HG03457 (cell line): ENCODE measurements around the gene GYG2.
"Not testable (repeated sequence)": the region's sequence is repeated elsewhere in the genome, so short reads cannot be mapped to it uniquely, and the experiment has no call there.

Source experiments
- ATAC-seq: cut with Tn5 transposase; IDR thresholded peaks from one replicate; pipeline ENCODE4 v1.9.1; 2021; ENCODE audit warnings: moderate number of reproducible peaks; ENCODE audit not compliant: unreplicated experiment

GYG2 gene

DNA sequence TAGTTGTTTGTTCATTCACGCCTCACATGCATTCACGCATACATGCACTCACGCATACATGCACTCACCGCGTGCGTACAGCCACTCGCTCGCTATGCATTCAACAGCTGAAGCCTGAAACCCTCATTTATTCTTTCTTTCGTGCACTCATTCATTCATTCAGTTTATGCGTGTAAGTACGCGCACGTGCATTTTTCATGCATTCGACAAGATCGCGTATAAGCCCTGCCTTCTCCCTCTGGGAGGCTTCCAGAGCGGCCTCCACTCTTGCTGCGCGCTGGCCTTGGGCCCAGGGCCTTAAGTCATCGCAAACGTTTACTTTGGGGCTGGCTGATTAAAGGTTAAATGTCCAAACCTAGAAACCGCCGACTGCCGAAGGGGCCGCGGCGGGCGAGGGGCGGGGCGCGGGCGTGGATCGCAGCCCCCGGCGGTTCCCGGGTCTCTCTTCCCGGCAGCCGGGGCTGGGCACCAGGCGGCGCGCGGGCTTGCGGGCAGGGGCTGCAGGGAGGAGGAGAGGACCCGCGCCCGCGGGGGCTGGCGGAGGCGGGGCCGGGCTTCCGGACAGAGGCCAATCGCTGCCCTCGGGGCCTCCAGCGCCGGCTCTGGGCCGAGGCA is at the start of gene GYG2:
Gene GYG2 (plus strand): TSS at position 587 of the 615 bp plus-strand sequence. CDS start 1,259 bp downstream, outside the sequence.
- ATAC-seq, result no peak

DNA sequence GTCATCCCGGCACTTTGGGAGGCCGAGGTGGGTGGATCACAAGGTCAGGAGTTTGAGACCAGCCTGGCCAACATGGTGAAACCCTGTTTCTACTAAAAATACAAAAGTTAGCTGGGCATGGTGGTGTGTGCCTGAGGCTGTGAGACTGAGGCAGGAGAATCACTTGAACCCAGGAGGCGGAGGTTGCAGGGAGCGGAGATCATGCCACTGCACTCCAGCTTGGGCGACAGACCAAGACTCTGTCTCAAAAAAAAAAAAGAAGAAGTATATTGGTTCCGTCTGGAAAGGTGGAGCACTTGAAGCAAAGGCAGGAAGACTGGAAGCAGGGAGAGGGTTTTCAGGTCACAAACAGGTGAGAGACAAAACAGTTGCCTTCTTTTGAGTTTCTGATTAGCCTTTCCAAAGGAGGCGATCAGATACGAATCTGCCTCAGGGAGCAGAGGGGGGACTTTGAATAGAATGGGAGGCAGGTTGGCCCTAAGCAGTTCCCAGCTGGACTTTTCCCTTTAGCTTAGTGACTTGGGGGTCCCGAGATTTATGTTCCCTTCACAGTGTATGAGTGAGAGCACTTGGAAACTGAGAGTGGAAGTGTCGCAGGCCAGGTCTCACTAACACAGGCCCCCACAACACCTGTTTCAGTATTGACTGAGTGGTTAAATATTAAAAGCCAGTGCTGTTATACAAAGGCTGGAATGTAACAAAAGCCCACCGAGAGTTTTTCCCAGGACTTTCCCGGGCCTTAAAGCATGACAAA is 48.1 kb upstream of the GYG2 start:
- ATAC-seq, result not testable (repeated sequence)

DNA sequence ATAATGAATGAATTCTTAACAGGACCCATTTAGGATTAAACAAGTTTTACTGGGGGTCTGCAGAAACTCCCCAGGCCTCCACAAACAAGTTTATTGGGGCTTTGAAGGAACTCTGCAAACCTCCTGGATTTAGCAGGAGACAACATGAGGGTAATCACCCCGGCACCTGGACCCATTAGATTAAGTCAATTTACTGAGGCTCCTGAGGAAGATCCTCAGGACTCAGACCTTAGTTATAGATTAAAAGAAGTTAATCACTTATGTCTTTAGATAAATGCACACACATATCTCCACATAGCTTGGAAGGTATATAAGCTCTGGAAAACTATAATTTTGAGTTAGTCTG is 47.5 kb upstream of the GYG2 start:
- no peak for ATAC-seq

DNA sequence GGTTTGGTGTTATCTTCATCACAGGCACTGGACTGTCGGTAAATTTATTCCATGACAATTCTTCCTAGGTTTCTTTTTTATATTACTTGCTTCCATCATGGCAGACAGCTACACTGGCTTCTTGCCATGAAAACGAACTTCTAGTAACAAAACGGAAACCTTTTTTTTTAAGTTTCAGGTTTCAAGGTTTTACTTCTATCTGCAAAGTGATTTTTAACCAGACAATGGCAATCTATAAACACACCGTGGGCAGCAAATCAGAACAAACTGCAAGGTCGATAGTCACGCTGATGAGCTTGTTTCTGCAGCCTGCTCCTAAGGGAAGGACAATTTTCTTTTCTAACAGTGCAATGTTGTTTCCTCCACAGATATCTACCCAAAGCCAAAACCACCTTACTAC is 47.0 kb upstream of the GYG2 start:
- no peak for ATAC-seq

DNA sequence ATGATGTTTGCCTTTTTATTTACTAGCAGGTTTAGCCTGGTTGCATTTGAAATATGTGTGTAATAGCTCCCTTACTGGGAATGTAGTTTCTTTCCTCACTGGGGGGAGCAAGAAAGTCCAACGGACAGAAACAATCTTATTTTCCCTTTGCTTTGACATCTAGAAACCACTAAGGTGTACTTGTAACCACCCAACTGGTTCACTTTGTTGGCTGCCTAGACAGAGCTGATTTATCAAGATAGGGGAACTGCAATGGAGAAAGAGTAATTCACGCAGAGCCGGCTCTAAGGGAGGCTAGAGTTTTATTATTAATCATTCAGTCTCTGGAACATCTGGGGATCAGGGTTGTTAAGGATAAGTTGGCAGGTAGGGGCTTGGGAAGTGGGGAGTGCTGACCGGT is 46.6 kb upstream of the GYG2 start:
- ATAC-seq, result no peak

DNA sequence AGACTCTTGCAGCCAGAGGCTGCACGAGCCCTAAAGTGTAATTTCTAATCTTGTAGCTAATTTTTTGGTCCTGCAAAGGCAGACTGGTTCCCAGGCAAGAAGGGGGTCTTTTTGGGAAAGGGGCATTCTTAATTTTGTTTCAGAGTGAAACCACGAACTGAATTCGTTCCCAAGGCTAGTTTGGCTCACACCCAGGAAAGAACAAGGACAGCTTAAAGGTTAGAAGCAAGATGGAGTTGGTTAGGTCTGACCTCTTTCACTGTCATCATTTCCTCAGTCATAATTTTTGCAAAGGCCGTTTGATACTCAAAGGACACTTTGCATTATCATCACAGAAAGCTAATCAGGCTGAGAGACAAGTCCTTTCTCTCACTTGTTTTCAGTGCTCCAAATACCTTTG is 46.0 kb upstream of the GYG2 start:
- no peak for ATAC-seq

DNA sequence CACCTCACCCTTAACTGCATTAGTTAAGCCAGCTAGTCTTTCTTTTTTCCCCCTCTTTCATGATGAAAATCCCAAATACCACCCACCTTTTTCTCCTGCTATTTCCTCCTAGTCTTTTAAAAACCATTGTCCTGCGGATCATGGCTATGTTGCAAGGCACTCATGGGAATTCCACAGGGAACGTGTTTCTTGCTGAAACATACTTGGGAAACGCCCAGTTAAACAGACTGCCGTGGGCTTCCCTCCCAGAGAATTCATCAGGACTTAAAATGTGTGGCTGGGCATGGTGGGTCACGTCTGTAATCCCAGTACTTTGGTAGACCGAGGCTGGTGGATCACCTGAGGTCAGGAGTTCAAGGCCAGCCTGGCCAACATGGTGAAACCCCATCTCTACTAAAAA is 44.7 kb upstream of the GYG2 start:
- ATAC-seq, result no peak

DNA sequence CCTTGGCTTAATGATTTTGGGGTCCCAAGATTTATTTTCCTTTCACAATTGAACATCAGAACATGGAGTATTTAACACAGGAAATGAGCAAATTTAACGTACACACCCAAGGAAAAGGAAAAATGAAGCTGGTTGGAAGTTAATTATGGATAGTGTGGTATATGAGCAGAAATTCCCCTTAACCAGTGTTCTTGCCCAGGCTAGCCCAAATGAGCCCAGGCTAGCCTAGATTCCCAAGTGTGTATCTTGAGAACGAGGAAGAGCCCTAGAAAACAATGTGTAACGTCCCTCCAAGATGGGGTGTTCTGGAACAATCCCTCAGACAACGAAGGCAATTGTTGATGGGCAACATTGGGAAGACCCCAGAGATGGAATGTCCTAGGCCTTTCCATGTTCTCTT is 43.2 kb upstream of the GYG2 start:
- no peak for ATAC-seq

DNA sequence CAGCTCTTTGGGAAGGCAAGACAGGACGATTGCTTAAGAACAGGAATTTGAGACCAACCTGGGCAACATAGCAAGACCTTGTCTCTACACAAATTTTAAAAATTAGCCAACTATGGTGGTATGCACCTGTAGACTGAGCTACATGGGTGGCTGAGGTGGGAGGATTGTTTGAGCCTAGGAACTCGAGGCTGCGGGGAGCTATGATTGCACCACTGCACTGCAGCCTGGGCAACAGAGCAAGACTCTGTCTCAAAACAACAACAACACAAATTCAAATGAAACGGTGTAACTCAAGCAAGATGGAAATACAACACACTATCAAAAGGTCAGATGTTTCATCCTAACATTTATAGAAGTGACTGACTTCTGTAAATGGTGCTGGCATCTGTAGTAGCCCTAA is 39.8 kb upstream of the GYG2 start:
- no peak for ATAC-seq

DNA sequence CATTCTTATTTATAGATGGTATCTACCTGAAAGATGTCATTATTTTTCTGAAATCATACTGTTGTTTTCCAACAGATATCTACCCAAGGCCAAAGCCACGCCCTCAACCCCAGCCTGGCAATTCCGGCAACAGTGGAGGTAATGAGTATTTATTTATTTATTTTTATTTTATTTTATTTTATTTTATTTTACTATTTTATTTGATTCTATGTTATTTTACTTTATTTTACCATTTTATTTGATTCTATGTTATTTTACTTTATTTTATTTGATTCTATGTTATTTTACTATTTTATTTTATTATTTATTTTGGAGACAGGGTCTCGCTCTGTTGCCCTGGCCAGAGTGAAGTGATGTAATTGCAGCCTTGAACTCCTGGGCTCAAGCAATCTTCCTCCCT is 39.2 kb upstream of the GYG2 start:
- ATAC-seq, result no peak

DNA sequence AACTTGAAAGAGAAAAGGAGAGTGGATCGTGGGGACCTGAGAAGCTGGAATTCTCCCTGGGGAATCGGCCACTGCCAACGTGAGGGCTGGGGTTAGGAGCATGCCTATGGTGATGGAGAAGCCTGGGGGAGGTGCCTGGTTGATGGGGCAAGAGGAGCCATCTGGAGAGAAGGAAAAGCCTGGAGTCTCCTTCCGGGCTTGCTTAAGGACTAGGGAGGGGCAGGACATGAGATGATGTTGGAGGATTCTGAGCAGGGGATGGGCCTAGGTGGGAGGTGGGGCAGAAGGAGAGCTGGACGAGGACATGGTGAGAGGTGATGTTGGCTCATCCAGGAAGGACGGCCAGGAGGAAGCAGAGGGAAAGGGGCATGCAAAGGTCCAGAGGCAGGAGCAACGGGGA is 35.0 kb upstream of the GYG2 start:
- no peak for ATAC-seq

DNA sequence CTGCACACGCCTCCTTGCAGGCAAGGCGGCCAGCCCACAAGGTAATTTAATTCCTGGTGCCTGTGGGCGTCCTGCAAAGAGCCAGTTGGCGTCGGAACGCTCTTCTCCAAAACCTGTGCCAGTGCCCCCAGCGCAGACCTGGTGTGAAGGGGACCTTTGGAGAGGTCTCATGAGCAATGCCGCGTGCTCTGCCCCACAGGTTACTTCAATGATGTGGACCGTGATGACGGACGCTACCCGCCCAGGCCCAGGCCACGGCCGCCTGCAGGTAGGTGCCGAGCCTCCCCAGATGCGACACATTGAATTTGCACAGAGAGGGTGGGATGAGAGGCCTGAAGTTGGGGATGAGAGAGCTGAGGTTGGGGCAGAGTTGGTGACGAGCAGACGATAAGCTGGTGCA is 34.4 kb upstream of the GYG2 start:
- ATAC-seq, result no peak

DNA sequence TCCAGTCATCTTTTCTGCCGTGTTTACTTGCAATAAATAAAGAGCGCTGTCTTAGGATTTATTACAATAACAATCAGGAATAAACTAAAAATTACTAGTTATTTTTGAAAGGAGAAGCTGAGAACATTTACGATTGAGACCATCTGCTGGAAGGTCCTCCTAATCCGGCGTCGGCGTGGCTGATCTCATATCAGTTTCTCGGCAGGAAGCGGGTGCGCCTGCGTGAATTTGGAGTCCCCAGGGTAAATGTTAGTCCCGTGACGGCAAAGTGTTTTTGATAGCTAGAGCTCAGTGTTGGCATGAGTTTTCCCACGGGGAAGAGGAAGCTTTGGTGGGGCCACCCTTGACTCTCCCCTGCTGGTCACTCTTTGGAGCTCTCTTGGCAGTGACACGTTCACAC is 31.9 kb upstream of the GYG2 start:
- ATAC-seq, result not testable (repeated sequence)

DNA sequence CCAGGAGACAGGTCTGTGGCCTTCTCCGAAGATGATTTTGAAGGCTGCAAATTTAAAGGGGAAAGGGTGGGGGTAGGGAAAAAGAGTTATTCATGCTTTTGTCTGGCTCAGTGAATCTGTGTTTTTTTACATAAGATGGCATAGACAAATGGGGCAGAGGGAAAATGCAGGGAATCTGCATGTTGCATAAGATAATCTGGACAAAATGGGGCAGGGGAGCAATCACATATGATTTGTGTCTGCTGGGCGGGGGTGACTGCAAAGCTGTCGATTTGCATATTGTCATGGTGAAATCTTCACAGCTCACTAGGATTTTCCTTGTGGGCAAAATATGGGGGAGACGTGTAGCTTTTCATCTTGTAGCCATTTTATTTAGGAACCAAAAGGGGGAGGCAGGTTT is 29.4 kb upstream of the GYG2 start:
- no peak for ATAC-seq

DNA sequence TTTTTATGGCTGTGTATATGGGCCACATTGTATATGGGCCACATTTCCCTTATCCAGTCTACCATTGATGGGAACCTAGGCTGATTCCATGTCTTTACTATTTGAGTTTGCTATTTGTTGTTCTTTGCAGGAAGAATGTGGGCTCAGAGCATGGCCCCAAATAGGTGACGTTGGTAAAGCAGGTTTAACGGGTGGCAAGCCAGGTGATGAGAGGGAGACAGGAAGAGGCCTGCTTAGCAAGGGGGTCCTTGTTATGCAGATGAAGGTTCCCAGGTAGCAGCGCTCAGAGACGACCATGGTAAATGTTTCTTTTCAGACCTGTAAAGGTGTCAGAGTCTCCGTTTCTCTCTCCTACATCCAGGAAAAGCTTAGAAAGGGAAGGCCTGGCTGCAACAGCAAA is 28.8 kb upstream of the GYG2 start:
- ATAC-seq, result not testable (repeated sequence)

DNA sequence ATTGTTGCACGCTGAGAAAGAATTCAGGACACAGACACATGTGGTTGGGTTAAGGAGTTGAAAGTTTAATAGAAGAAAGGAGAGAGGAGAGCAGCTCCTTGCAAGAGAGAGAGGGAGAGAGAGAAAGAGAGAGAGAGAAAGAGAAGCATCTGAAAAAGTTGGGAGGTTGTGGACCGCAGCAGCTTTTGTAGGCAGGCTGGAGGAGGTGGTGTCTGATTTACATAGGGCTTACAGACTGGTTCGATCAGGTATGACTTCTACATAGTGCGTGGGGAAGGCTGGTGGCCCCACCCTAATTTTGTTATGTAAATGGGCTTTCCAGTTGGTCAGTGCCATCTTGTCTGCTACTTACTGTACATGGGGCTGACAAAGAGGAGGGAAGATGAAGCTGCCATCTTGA is 27.5 kb upstream of the GYG2 start:
- ATAC-seq, result no peak

DNA sequence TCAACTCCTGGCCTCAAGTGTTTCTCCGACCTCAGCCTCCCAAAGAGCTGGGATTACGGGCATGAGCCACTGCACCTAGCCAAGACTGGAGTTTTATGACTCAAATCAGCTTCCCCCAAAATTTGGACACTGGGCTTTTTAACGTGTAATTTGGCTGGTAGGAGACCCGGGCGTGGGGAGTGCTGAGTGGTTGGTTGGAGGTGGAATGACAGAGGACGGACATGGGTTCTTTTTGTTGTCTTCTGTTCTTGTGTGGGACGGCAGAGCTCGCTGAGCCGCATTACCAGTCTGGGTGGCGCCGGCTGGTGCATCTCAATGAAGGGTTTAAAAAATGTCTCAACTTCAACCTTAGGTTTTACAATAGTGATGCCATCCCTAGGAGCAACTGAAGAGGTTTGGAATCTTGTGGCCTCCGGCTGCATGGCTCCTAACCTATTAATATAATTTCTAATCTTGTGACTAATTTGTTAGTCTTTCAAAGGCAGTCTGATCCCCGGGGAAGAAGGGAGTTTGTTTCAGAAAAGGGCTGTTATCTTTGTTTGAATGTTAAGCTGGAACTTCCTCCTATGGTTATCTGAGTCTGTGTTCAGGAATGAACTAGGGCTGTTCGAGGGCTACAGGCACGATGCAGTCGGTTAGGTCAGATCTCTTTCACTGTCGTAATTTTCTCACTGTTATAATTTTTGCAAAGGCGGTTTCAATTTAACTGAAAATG is 26.2 kb upstream of the GYG2 start:
- not testable (repeated sequence) for ATAC-seq

DNA sequence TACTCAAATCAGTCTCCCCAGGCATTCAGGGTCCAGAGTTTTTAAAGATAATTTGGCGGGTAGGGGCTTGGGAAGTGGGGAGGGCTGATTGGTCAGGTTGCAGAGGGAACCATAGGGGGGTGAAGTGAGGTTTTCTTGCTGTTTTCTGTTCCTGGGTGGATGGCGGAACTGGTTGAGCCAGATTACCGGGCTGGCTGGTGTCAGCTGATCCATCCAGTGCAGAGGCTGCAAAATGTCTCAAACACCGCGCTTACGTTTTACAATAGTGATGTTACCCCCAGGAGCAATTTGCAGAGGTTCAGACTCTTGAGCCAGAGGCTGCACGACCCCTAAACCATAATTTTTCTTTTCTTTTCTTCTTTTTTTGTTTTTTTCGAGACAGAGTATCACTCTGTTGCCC is 25.2 kb upstream of the GYG2 start:
- ATAC-seq, result not testable (repeated sequence)

DNA sequence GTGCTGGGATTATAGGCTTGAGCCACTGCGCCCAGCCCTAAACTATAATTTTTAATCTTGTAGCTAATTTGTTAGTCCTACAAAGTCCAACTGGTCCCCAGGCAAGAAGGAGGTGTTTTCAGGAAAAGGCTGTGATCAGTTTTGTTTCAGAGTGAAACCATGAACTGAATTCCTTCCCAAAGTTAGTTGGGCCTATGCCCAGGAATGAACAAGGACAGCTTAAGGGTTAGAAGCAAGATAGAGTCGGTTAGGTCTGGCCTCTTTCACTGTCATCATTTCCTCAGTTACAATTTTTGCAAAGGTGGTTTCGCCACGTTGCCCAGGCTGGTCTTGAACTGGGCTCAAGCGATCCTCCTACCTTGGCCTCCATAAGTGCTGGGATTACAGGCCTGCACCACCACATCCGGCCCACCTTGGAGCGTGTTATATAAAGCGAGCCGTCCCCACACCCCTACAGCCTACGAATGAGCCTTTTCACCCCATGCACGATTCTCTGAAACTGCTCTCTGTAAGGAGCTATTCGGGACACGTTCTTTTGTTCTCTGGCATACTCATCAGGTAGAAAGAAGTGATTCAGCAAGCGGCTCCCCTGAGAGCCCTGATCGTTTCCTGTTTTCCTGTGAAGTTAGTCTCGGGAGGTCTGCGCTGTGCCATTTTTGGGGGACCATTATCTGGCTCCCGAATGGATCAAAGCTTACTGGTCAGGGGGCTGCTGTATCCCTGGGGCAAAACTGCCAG is 24.5 kb upstream of the GYG2 start:
- not testable (repeated sequence) for ATAC-seq

DNA sequence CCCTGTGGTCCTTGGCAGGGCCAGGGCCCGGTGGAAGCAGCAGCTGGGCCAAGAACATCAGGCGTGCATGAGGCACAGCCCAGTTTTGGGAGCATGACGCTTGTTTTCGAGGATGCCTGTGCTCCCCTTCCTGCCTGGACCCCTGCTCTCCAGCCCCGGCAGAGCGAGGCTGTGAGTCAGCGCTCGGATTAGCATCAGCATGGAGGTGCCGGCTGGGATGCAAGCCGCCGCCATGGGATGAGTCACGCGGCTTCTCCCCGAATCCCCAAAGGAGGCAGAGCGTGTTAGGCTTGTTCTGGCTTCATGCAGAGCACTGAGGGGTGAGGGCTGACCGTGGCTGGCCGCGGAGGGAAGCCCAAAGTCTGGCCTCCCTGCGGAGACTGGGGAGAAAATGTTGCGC is 23.9 kb upstream of the GYG2 start:
- not testable (repeated sequence) for ATAC-seq

DNA sequence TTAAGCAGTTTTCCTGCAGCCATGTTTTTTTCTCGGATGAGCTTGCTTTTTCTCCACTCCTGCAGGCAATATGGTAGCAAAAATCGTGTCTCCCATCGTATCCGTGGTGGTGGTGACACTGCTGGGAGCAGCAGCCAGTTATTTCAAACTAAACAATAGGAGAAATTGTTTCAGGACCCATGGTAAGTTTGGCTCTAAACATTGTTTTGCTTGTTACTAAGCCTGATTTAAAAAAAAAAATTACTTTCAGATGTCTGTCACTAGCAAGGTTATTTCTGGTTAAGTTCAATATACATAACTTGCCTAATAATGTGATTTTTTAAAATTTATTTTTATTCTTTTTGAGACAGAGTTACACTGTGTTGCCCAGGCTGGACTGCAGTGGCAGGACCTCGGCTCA is 17.5 kb upstream of the GYG2 start:
- ATAC-seq, result no peak
